ENCODE measurements around the gene HIP1R.

DNA sequence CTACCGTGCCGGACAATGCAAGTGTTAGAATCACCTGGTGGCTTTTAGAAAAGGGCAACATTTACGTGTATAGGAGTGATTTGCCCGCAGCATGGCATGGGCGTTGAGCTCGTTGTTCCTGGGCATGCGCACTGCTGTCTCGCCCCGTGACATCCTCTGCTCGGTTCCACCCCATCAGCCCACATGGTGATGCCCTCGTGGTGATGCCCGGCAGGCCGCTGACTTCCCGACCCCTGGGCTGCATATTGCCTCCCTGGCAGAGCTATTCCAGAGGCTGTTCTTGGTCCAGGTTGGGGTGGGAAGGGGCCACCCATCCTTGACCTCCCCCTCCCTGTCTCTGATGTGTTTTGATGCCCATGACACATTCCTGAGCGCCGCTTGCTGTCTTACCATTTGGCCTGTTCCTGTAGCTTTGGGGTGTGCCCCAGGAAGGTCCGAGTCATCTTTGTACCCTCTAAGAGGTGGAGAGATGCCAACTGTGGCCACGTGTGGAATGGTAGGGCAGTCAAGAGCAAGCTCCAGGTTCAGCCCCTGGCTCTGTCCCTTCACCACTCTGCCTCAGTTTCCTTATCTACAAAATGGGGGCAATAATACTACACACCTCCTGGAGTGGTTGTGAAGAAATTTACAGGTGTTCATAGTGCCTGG is 4.8 kb downstream of the HIP1R start:
- no peak for TF ChIP-seq EZH2 (IDR thresholded peaks at IDR 0.05; ENCODE audit: insufficient read depth, poor library complexity, severe bottlenecking)
- TF ChIP-seq EZH2phosphoT487 (IDR thresholded peaks at IDR 0.05; ENCODE audit: insufficient read depth, low read depth) = no peak

All from GM23248 (cell line).